ENCODE data around the gene GPC3.

GPC3 gene

GRCh38 chrX:133983256-133983973 lies 2.0 kb downstream of the GPC3 start:
- Histone ChIP-seq H3K9me2 (replicated peaks; ENCODE audit: control insufficient read depth, low read length) (no peaks in the 10 kb centered on the region), H3K4me1 (ENCODE audit: control insufficient read depth, low read length) (no peaks in the 10 kb centered on the region), H3K4me2 (ENCODE audit: low read length) (no peak overlapping the region), H3K27me3 (ENCODE audit: control insufficient read depth, low read length) (no peaks in the 10 kb centered on the region), H3K27ac (ENCODE audit: low read depth, low read length) (no peak overlapping the region), H3K36me3 (ENCODE audit: control insufficient read depth, low read length) (no peaks in the 10 kb centered on the region), H3K4me3 (ENCODE audit: low read length) (no peak overlapping the region), H4K20me1 (ENCODE audit: control insufficient read depth, insufficient read depth, low read depth, low read length) (no peaks in the 10 kb centered on the region), H3F3A (ENCODE audit: control insufficient read depth, insufficient read depth) (no peaks in the 10 kb centered on the region), H3K79me2 (ENCODE audit: control insufficient read depth, low read length) (no peaks in the 10 kb centered on the region), H3K9me3 (ENCODE audit: control insufficient read depth, insufficient read depth, low read length) (no peaks in the 10 kb centered on the region)
- TF ChIP-seq CTCF (IDR thresholded peaks at IDR 0.05; ENCODE audit: low read depth, low read length, poor library complexity, severe bottlenecking) (no peak), EZH2phosphoT487 (IDR thresholded peaks at IDR 0.05; ENCODE audit: borderline replicate concordance, low read length) (no peak)

GRCh38 chrX:133981924-133982323 lies 3.5 kb downstream of the GPC3 start:
- H3K79me2 ChIP-seq (ENCODE audit: control insufficient read depth, low read length): no peaks in the 10 kb centered on the region
- H4K20me1 ChIP-seq (ENCODE audit: control insufficient read depth, insufficient read depth, low read depth, low read length): no peaks in the 10 kb centered on the region
- H3K36me3 ChIP-seq (ENCODE audit: control insufficient read depth, low read length): no peaks in the 10 kb centered on the region
- H3K27me3 ChIP-seq (ENCODE audit: control insufficient read depth, low read length): no peaks in the 10 kb centered on the region
- no peaks in the 10 kb centered on the region for H3K9me2 ChIP-seq (replicated peaks; ENCODE audit: control insufficient read depth, low read length)
- no peak for TF ChIP-seq CTCF (IDR thresholded peaks at IDR 0.05; ENCODE audit: low read depth, low read length, poor library complexity, severe bottlenecking)
- TF ChIP-seq EZH2phosphoT487 (IDR thresholded peaks at IDR 0.05; ENCODE audit: borderline replicate concordance, low read length): no peak
- no peak overlapping the region for H3K4me2 ChIP-seq (ENCODE audit: low read length)
- H3K27ac ChIP-seq (ENCODE audit: low read depth, low read length): no peak overlapping the region
- H3K4me3 ChIP-seq (ENCODE audit: low read length): no peak overlapping the region
- no peaks in the 10 kb centered on the region for H3F3A ChIP-seq (ENCODE audit: control insufficient read depth, insufficient read depth)
- no peaks in the 10 kb centered on the region for H3K9me3 ChIP-seq (ENCODE audit: control insufficient read depth, insufficient read depth, low read length)
- no peaks in the 10 kb centered on the region for H3K4me1 ChIP-seq (ENCODE audit: control insufficient read depth, low read length)

GRCh38 chrX:133980832-133981588 lies 4.4 kb downstream of the GPC3 start:
- no peaks in the 10 kb centered on the region for H3F3A ChIP-seq (ENCODE audit: control insufficient read depth, insufficient read depth)
- H3K27me3 ChIP-seq (ENCODE audit: control insufficient read depth, low read length): no peaks in the 10 kb centered on the region
- no peaks in the 10 kb centered on the region for H3K36me3 ChIP-seq (ENCODE audit: control insufficient read depth, low read length)
- no peaks in the 10 kb centered on the region for H3K79me2 ChIP-seq (ENCODE audit: control insufficient read depth, low read length)
- H3K4me2 ChIP-seq (ENCODE audit: low read length): no peak overlapping the region
- TF ChIP-seq CTCF (IDR thresholded peaks at IDR 0.05; ENCODE audit: low read depth, low read length, poor library complexity, severe bottlenecking) (no peak), EZH2phosphoT487 (IDR thresholded peaks at IDR 0.05; ENCODE audit: borderline replicate concordance, low read length) (no peak)
- H3K4me1 ChIP-seq (ENCODE audit: control insufficient read depth, low read length): no peaks in the 10 kb centered on the region
- no peak overlapping the region for H3K27ac ChIP-seq (ENCODE audit: low read depth, low read length)
- no peaks in the 10 kb centered on the region for H3K9me2 ChIP-seq (replicated peaks; ENCODE audit: control insufficient read depth, low read length)
- H3K4me3 ChIP-seq (ENCODE audit: low read length): no peak overlapping the region
- H4K20me1 ChIP-seq (ENCODE audit: control insufficient read depth, insufficient read depth, low read depth, low read length): no peaks in the 10 kb centered on the region
- no peaks in the 10 kb centered on the region for H3K9me3 ChIP-seq (ENCODE audit: control insufficient read depth, insufficient read depth, low read length)

Data from DOHH2 (cell line).